Activated T-helper 1 cell treated with anti-CD3 and anti-CD28 coated beads, Interleukin-2, amount 50 U/mL, for 16 hours (primary cell): ENCODE results near the gene HOXA9.
A peak's percentile ranks its signal among the peaks of the same experiment; 100 is the strongest.

ENCODE experiments used
- DNase-seq, 2 donors: peaks; one replicate each; pipeline ENCODE4 v3.0.0-alpha.2; 2020; ENCODE audit warnings: low read depth in 1 of 2, low spot score in 1 of 2

Gene HOXA9

GRCh38 chr7:27144781-27145164 lies 20.6 kb downstream of the HOXA9 start:
- DNase-seq = no peak

- no peak for DNase-seq
Measured at GRCh38 chr7:27143950-27144780, 21.2 kb downstream of the HOXA9 start.

- no peak for DNase-seq
Measured at GRCh38 chr7:27143023-27143949, 22.1 kb downstream of the HOXA9 start, which contains the start of gene HOXA5. Gene HOXA5, minus strand, starts transcription at chr7:27143681. Its CDS starts 74 bp downstream, at chr7:27143607.

GRCh38 chr7:27142580-27143022 lies 22.7 kb downstream of the HOXA9 start:
- DNase-seq = no peak

- DNase-seq = no peak
Measured at GRCh38 chr7:27141923-27142579, 23.3 kb downstream of the HOXA9 start.

- DNase-seq = no peak
Measured at GRCh38 chr7:27141137-27141922, 24.0 kb downstream of the HOXA9 start.

GRCh38 chr7:27140126-27140857 lies 25.0 kb downstream of the HOXA9 start:
- DNase-seq = no peak

- DNase-seq = no peak
Measured at GRCh38 chr7:27139334-27140125, 25.8 kb downstream of the HOXA9 start.

GRCh38 chr7:27138985-27139333 lies 26.4 kb downstream of the HOXA9 start:
- no peak for DNase-seq

GRCh38 chr7:27138472-27138871 lies 26.9 kb downstream of the HOXA9 start:
- no peak for DNase-seq

- DNase-seq = no peak
Measured at GRCh38 chr7:27137640-27138315, 27.6 kb downstream of the HOXA9 start.

- no peak for DNase-seq
Measured at GRCh38 chr7:27134392-27134791, 30.9 kb downstream of the HOXA9 start.

- DNase-seq = no peak
Measured at GRCh38 chr7:27133409-27134231, 31.7 kb downstream of the HOXA9 start.

GRCh38 chr7:27132978-27133377 lies 32.4 kb downstream of the HOXA9 start:
- DNase-seq = no peak

GRCh38 chr7:27132214-27132613 lies 33.1 kb downstream of the HOXA9 start:
- no peak for DNase-seq

- DNase-seq = no peak
Measured at GRCh38 chr7:27131390-27131819, 33.9 kb downstream of the HOXA9 start.

- peak; percentile 50 to 57 for DNase-seq
Measured at GRCh38 chr7:27130540-27131389, 34.6 kb downstream of the HOXA9 start, which contains the start of gene HOXA4. Gene HOXA4, minus strand, starts transcription at chr7:27130757. Its CDS starts 24 bp downstream, at chr7:27130733.
